ENCODE measurements around the gene ROPN1.

DNA sequence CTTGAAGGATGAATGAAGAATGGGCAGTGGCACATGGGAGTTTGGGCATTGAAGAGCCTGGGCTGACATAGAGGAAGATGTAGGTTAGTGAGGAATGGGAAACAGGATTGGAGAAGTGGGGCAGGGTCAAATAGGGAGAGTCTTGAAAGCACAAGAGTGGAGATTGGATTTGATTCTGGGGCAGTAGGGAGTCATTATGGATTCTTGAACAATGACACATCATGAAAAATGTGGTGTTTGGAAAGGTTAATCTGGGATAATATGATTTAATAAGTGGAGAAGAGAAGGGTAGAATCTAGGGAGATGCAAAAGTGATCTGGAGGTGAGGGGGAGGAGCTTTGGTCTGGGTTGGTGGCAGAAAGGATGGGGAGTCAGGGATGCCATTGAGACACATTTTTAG, 45.4 kb upstream of the ROPN1 start:
- no peak for TF ChIP-seq EZH2phosphoT487 (IDR thresholded peaks at IDR 0.05; ENCODE audit: borderline replicate concordance, low read length)
- TF ChIP-seq, protein P1, sequence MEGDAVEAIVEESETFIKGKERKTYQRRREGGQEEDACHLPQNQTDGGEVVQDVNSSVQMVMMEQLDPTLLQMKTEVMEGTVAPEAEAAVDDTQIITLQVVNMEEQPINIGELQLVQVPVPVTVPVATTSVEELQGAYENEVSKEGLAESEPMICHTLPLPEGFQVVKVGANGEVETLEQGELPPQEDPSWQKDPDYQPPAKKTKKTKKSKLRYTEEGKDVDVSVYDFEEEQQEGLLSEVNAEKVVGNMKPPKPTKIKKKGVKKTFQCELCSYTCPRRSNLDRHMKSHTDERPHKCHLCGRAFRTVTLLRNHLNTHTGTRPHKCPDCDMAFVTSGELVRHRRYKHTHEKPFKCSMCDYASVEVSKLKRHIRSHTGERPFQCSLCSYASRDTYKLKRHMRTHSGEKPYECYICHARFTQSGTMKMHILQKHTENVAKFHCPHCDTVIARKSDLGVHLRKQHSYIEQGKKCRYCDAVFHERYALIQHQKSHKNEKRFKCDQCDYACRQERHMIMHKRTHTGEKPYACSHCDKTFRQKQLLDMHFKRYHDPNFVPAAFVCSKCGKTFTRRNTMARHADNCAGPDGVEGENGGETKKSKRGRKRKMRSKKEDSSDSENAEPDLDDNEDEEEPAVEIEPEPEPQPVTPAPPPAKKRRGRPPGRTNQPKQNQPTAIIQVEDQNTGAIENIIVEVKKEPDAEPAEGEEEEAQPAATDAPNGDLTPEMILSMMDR (conservative IDR thresholded peaks at IDR 0.05; ENCODE audit: low read depth, low read length): no peak

All from PC-3 (cell line).